NCI-H82 treated with DMSO at 0.1 percent for 48 hours (cell line): ENCODE results near the gene SETD2.

Experiments
- DNase-seq: peaks from one replicate; lab custom pipeline; 2025; ENCODE audit not compliant: unreplicated experiment; lab: John Stamatoyannopoulos, UW

SETD2 gene

DNA sequence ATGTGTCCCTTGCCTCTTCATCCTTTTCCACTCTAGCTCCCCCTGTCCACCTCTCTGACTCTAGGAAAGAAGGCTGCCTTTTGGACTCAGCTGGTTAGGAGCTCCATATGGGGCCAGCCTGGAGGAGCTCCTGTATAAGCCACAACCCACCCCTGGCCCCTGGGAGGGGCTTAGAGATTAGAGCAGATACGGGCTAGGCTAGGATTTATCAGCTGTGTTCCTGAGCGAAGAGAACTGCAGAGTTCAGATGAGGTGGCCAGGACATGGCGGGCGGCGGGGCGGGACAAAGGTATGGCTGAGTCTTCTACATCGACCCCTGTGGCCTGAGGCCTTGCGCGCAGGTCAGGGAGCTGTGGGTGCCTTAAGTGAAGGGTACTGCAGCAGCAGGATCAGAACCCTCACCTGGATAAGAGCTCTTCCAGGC, 176.6 kb downstream of the SETD2 start:
- peak; percentile 84 for DNase-seq

DNA sequence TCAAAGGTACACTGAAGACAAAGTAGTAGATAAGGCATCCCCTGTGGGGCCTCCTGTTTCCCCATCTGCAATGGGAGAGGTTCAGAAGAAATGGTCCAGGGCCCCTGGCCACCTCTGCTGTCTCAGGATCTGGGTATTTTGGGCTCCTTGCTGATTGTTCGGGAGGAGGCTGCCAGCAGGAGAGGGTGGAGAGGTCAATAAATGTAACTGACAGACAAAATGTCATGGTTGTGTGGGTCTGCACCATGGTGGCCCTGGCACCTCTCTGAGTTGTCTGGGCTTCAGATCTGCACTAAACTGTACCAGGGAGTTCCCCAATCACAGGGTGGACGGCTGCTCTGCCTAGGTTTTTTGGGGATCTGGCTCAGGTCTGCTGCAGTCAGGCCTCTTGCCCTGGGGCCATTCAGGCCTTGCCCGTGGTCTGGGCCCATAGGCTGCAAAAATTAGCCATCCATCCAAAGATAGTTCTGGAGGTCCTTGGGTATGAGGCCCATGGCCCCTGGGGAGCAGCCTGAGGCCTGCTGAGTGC, 177.1 kb downstream of the SETD2 start:
- DNase-seq, result no peak

DNA sequence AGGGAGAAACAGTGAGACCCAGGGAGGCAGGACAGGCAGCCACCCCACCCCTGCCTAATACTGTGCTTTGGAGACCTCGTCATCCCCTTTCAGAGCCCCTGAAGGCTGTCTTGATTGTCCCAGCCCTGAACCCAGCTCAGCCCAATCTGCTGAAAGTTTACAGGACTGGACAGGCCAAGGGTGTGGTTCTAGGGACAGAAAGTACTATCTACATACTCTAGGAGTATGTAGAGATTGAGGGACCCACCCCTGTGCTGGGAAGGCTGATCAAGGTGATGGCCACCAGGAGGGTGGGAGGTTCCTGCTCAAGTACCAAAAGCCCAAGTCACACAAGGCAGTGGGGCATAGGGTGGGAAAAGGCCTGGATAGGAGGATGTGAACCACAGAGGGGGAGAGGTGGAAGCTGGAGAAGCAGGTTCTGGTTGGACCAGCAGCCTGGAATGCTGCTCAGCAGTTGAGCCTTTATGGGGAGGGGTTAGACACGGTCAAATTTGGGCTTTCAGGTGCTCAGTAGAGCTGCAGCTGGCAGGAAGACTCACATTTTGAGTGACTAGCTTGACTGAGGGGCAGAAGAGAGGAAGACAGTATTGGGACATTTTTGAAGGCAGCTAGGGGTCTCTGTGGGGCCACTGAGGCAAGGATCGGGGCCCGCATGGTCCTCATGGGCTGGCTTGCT, 177.7 kb downstream of the SETD2 start:
- no peak for DNase-seq

DNA sequence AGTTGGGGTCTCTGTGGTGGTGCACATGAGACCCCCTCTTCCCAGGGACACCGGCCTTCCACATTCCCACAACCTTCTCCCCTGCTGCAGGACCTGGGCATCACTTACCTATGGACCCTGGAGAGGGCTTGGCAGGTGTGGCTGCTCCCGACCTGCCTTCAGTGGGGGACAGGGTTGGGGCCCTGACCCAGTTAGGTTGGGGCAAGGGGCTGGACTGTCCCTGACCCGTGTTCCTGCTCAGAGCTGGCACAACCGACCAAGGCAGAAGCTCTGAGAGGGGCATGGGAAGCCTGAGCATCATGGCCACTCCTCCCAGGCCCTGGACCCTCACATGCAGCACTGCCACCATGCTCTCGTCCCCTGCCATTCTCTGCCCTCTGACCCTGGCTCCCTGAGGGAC, 178.3 kb downstream of the SETD2 start:
- DNase-seq, result no peak

DNA sequence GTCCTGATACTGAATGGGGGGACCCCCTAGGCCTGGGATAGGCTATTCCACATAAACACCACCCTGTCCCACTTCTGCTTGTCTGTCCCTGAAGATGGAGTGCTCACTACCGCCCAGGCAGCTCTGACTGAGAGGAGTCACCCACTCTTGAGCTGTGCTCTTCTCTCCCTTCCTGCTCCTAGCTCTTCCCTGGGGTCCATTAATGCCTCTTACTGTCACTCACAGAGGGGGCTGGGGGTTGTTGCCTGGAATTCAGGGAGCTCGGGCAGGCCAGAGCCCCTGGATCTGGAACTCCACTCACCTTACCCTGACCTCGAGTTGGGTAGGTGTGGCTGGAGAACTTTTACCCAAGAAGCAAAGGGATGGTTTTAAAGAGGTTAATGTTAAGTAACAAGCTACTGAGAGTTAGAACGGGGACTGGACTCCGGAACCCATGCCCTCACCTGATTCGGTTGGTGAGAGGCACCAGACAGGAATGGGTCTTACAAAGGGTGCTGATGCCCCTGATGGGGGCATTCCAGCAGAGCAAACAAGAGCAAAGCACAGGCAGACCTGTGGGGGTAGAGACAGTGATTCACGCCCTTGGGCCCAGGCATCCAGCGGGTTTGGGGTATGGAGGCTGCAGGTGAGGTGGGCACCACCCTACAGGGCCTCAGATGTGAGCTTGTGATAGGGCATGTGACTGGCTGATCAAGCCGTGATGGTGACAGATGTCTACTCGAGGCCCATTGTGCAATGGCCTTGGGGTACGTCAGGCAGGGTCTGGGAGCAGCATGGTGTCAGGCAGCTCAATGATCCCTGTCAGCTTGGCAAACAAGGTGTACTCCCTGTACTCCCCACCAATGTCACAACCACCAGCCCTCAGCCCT, 179.1 kb downstream of the SETD2 start:
- DNase-seq, result no peak

DNA sequence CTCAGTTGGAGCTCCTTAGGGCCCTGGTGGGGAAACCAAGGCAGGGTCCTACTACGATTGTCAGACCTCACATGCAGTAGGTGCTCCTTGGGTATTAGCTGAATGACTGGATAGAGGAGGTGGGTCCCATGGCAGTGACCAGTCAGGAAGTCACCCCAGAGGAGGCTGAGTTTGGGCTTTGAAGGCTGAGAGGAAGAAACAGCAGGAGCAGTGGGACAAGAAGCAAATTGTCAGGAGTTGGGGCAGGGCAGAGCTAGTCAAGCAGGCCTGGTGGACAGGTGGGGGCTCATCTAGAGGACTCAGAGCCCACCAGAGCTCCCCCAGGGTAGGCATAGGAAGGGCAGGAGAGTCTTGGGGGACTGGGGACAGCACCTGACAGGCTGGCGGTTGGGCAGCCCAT, 181.4 kb downstream of the SETD2 start:
- DNase-seq, result no peak

DNA sequence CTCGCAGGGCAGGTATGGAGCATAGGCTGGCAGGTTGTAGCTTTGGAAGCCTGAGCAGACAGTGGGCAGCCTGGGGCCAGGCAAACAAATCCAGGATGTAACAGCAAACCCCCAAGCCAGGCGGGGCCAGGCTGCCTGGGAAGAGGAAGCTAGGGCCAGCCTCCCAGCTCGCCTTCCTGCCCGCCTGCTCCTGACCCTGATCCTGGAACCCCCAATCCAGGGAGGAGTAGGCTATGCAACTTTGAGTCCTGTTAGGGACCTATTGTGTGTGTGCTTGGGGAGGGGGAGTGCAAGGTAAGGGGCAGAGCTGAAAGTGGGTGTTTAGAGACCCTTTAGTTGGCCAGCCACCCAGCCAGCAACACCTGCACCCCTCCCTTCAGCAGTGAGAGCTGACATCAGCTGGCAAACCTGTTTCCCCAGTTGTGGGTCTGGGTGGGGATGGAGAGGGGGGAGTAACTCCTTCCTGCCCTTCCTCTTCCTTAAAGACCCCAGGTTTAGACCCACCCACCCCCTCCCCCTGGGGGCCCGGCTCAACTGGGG, 181.9 kb downstream of the SETD2 start:
- no peak for DNase-seq

DNA sequence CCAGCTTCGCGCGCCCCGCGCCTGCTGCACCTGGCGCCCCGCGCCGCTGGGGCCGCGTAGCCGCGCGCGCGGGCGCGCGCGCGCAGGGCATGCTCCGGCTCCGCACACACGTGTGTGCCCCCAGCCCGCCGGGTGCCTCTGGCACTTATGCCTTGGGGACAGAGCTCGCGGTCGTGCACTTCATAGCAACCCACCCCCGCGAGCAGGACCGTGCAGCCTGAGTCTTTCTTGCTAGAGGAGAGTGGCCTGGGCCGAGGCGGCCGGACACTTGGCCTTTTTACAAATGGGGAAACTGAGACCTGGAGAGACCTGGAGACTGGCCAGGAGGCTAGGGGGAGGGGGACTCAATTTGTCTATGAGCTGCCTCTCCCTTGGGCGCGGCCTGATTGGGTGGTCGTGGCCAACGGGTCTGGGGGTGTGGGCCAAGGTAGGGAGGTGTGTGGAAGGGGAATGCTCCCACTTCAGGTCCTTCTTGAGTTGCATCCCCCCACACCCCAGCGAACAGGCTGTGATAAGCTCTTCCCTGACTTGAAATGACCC, 183.9 kb downstream of the SETD2 start:
- no peak for DNase-seq

DNA sequence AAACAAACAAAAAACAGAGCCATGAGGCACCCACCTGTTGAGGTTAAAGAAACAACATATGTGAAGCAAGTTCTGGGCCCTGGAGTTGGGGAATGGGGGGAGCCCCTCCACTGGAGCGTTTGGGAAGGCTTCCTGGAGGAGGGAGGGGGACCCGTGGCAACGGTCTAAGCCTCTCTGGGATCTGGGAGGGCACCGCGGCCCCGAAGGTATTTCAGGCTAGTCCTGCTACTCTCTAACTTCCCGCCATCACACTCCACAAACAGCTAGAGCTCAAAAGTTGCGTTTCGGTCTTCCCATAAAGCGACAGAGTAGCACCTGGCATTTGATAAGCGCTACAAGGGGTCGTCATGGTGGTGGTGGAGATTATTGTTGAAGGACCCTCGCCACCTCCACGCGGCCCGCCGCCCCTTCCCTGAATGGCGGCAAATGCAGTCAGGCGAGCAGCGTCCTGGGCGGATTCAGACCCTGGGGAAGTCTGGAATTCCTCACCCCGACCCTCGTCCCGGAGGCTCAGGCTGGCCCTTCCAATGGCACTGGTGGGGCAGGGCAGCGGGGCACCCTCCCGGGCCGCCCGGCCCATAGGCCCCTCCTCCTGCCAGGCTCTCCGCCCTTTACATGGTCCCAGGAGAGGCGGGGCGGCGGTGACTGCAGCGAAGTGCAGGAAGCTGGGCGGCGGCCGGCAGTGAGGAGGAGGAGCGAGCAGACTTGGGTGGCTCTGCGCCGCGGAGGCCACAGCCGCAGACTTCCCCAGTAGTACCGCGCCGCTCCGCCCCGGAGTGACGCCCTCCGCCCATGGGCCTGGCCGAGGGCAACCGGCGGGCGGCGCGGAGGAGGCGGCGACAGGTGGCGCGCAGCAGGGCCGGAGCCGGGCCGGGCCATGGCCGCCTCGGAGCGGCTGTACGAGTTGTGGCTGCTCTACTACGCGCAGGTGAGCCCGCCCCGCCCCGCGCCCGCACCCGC, 184.6 kb downstream of the SETD2 start, which contains the start of gene NBEAL2:
TSS of gene NBEAL2 (plus strand) at position 682 of the 960 bp plus-strand sequence. CDS start at position 878, 196 bp downstream.
- DNase-seq, result peak; percentile 87

DNA sequence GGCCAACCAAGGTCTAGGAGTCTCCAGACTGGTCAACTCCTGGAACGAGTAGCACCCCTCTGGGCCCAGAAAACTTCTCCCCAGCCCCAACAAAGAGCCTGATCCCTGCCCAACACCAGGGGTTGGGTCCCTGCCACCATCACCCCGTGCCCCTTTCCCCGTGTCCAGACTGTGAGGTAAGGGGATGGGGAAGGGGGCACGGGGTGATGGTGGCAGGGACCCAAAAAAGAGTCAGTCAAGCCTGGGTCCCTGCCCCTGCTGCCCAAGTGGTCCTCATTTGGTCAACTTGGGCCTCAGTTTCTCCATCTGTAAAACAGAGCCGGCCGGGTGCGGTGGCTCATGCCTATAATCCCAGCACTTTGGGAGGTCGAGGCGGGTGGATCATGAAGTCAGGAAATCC, 185.5 kb downstream of the SETD2 start:
- no peak for DNase-seq

DNA sequence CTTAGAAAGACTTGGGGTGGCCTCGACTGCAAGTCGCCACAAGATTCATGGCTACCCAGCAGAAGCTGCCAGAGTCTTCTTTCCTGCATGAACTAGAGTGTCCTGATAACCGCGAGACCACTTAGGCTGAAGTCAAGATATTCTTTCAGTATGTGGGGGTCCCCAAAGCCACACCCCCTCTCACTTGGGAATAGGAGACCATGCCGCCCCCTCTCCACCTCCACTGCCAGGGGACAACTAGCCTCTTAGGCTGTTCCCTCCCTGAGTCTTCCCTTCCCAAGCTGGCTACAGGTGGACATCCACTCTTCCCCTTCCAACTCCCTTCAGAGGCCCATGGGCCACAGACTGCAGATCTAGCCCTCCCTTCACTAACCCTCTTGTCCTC, 186.1 kb downstream of the SETD2 start:
- no peak for DNase-seq

DNA sequence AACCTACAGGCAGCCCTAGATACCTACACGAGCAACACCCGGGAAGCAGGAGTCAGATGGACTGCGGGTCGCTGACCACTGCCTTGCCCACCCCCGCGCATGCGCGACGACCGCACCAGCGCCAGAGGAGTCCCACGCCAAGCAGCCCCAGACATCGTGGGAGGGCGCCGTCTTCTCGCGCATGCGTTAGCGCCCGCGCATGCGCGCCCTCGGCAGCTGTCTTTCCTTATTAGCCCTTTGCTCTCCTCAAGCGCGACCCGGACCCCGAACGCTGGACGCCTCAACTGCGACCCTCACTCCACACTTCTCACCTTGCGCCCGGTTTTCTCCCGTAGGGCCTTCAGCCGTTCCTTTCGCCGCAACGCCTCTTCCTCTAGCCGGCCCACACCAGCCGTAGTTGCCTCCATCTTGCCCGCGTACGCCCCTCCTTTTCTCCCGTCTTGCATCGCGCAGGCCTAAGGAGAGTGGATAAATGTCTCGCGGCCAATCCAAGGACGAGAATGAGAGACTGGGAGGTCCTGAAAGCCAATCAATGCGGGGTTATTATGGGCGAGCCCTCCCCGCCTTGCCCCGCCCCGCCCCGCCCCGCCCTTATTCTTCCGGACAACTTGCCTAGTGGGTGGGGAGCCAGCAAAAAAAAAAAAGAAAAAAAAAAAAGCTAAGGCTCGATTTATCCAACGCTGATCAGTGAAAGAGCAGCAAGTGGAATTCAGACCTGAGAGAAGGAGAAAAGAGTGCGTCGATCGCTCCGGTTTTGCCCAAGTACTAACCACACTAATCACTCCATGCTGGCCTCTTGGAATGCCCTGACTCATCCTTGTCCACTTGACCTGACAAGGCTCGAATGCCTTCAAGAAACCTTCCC, 187.4 kb downstream of the SETD2 start, which contains the start of gene CCDC12:
TSS of gene CCDC12 (minus strand) at position 420 of the 865 bp plus-strand sequence. CDS start at position 407, 13 bp downstream.
- DNase-seq, result peak; percentile 97

DNA sequence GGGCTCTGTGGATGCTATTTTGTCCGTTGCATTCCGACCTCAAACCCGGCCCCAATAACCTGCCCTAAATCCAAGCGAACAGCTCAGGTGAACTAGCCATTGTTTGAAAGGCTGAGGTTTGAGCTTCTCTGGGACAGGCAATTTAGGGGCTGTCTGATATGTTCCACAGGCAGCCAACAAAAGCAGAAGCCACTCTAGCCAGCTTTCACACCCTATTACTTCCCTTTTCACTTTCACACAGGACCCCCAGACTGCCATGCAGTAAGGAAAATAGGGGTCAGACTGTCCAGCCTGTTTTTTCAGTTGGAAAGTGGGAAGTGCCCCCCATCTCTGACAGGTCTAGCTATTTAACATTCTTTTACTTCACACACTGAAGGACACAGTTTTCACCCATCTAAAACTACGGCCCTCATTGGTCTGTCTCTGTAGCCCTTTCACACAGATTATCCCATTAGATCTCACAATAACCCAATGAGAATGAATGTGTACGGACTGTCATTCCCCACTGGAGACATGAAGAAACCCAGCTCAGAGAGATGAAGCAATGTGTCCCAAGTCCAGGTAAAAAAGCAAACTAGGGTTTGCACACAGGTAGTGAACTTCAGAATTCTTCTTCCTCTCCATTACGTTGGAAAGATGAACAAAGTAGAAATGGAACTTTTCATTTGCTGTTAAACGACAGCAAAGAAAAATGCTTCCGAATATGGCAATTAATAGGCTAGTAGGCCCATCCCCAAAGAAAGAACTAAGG, 189.3 kb downstream of the SETD2 start:
- no peak for DNase-seq

DNA sequence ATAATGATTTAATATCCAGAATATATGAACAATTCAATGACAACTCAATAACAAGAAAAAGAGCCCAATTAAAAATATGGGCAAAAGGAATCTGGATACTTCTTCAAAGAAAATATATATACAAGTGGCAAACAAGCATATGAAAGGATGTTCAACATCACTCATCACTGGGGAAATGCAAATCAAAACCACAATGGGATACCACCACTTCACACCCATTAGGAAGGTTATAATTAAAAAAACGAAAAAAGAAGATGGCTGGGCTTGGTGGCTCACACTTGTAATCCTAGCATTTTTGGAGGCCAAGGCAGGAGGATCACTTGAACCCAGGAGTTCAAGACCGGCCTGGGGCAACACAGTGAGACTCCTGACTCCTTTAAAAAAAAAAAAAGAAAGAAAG, 191.5 kb downstream of the SETD2 start:
- no peak for DNase-seq

DNA sequence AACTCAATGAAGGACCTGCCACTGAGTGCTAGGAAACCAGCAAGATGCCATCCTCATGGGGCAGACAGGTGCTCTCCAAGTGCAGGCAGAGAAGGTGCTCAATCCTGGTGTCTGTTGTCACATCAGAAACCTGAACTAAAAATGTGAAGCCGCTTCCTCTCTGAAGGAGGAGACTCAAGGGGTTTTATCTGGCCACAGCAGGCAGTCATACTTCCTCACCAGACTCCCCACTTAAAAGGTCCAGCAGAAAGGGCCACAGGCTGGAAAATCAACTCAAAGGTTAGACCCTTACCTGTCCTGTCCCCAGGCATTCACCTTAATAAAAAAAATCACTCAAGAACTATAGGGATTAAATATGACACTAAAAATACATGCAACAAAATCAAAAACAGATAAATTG, 192.2 kb downstream of the SETD2 start:
- no peak for DNase-seq

DNA sequence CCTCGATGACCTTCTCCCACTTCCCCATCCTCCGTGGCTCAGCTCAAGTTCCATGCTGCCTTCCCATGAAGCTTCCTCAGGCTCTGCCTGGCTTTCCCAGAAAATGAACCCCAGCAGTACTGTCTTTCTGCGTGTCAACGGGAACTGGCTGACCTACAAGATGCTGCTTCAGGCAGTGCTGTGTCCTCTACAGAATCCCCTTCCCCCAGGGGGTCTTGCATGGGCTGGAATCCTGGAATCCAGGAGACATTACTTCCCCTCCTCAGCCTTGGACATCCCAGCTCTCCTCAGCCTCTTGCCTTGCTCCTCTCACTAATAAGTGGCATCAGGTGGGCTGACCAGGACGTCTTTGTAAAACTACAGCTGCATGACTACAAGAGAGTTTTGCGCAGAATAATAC, 192.8 kb downstream of the SETD2 start:
- no peak for DNase-seq

DNA sequence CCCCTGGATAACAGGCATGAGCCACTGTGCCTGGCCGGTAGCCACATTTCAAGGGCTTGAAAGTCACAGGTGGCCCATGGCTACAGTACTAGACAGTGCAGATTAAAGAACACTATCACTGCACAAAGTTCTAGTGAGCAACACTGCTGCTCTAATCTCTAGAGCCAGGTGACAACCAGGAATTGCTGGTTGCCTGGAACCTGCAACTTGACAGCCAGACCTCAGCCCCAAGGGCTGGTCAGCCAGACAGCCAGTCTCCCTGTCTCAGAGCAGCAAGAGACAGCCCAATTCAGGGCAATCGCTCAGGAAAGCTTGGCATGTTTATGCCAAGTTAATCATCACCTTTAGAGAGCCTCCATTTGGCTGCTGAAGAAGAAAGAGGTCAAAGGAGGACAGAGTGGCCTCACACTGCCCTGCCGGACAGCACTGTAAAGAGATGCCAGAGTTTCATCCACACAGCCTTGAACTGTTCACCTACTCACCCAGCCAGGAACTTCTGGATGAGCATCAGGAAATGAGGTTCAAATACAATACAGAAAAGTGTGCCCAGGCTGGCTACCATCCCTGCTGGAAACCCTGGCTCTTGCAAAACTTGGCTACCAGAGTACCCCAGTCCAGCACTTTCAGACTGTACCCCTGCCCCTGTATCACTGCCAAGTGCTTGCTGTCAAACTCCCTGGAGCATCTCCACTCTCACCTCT, 193.4 kb downstream of the SETD2 start:
- DNase-seq, result no peak
